DMS53 treated with DMSO at 0.1 percent for 48 hours (cell line): ENCODE data around the gene CEP295NL.
"Not testable (repeated sequence)": the region's sequence is repeated elsewhere in the genome, so short reads cannot be mapped to it uniquely, and the experiment has no call there.

ENCODE experiments used
- DNase-seq: peaks from one replicate; lab custom pipeline; 2025; ENCODE audit not compliant: unreplicated experiment; lab: John Stamatoyannopoulos, UW

The CEP295NL gene

GRCh38 chr17:78873519-78874340, 29.3 kb downstream of the CEP295NL start:
- peak; percentile 90 for DNase-seq

GRCh38 chr17:78872486-78872885, 30.5 kb downstream of the CEP295NL start:
- no peak for DNase-seq

GRCh38 chr17:78870621-78871020, 32.4 kb downstream of the CEP295NL start:
- DNase-seq, result no peak

GRCh38 chr17:78868391-78868790, 34.6 kb downstream of the CEP295NL start:
- DNase-seq, result no peak

- not testable (repeated sequence) for DNase-seq
These were observed 36.0 kb downstream of the CEP295NL start for GRCh38 chr17:78867046-78867445.

GRCh38 chr17:78865682-78866390, 37.2 kb downstream of the CEP295NL start:
- peak; percentile 77 for DNase-seq

GRCh38 chr17:78864117-78864516, 38.9 kb downstream of the CEP295NL start:
- no peak for DNase-seq

GRCh38 chr17:78862073-78863023, 40.7 kb downstream of the CEP295NL start:
- peak; percentile 47 for DNase-seq

- no peak for DNase-seq
These were observed 41.8 kb downstream of the CEP295NL start for GRCh38 chr17:78861229-78861628.

- DNase-seq, result no peak
These were observed 44.0 kb downstream of the CEP295NL start for GRCh38 chr17:78859051-78859450.

- DNase-seq, result no peak
These were observed 45.7 kb downstream of the CEP295NL start for GRCh38 chr17:78857266-78857665.

- no peak for DNase-seq
These were observed 47.3 kb downstream of the CEP295NL start for GRCh38 chr17:78855561-78856165.

GRCh38 chr17:78854508-78854907, 48.5 kb downstream of the CEP295NL start:
- DNase-seq, result no peak

- no peak for DNase-seq
These were observed 49.0 kb downstream of the CEP295NL start for GRCh38 chr17:78853926-78854394.

- DNase-seq, result no peak
These were observed 50.3 kb downstream of the CEP295NL start for GRCh38 chr17:78852709-78853121.

GRCh38 chr17:78849026-78849425, 54.0 kb downstream of the CEP295NL start:
- DNase-seq, result no peak

GRCh38 chr17:78847052-78847451, 55.9 kb downstream of the CEP295NL start:
- no peak for DNase-seq

- DNase-seq, result no peak
These were observed 58.5 kb downstream of the CEP295NL start for GRCh38 chr17:78844301-78845005.

GRCh38 chr17:78842881-78843565, 60.0 kb downstream of the CEP295NL start:
- peak; percentile 65 for DNase-seq
